DMS 273 (cell line): ENCODE results near the gene VILL.

ENCODE experiments used
- DNase-seq: peaks from one replicate; lab custom pipeline; 2025; ENCODE audit not compliant: unreplicated experiment; lab: John Stamatoyannopoulos, UW

Gene VILL

GRCh38 chr3:37999836-38000235, 9.2 kb downstream of the VILL start:
- DNase-seq = no peak

- no peak for DNase-seq
These were observed 9.8 kb downstream of the VILL start for GRCh38 chr3:38000242-38000916.

GRCh38 chr3:38000965-38001455, 10.4 kb downstream of the VILL start:
- DNase-seq = no peak

GRCh38 chr3:38001456-38002081, 11.0 kb downstream of the VILL start:
- DNase-seq = peak; percentile 24

GRCh38 chr3:38002291-38002876, 11.8 kb downstream of the VILL start:
- no peak for DNase-seq

- no peak for DNase-seq
These were observed 12.4 kb downstream of the VILL start for GRCh38 chr3:38002940-38003339.

GRCh38 chr3:38003371-38003816, 12.8 kb downstream of the VILL start:
- DNase-seq = peak; percentile 69

- DNase-seq = no peak
These were observed 13.3 kb downstream of the VILL start for GRCh38 chr3:38003817-38004414.

GRCh38 chr3:38004415-38005075, 14.0 kb downstream of the VILL start:
- peak; percentile 85 for DNase-seq

- DNase-seq = no peak
These were observed 14.8 kb downstream of the VILL start for GRCh38 chr3:38005076-38006020.

GRCh38 chr3:38006031-38006430, 15.4 kb downstream of the VILL start:
- DNase-seq = no peak

GRCh38 chr3:38006445-38006995, 15.9 kb downstream of the VILL start:
- DNase-seq = no peak

- no peak for DNase-seq
These were observed 17.1 kb downstream of the VILL start for GRCh38 chr3:38007754-38008090.

- DNase-seq = no peak
These were observed 17.7 kb downstream of the VILL start for GRCh38 chr3:38008191-38008701.

- DNase-seq = no peak
These were observed 18.5 kb downstream of the VILL start for GRCh38 chr3:38008971-38009580.

GRCh38 chr3:38009807-38010591, 19.4 kb downstream of the VILL start:
- no peak for DNase-seq

- DNase-seq = no peak
These were observed 20.5 kb downstream of the VILL start for GRCh38 chr3:38011111-38011510.

- no peak for DNase-seq
These were observed 24.9 kb downstream of the VILL start for GRCh38 chr3:38015485-38015884.

GRCh38 chr3:38015984-38016383, 25.4 kb downstream of the VILL start:
- no peak for DNase-seq
